Smooth muscle cell (in vitro differentiated cells): ENCODE data around the gene PRR15. TPM values are rescaled to one million over a fixed set of nuclear protein-coding genes. Genes with fewer than 3 reads are reported as not detected.

Experiments
- DNase-seq: peaks from one replicate; lab custom pipeline; 2025; ENCODE audit not compliant: unreplicated experiment; lab: John Stamatoyannopoulos, UW
- H2AFZ ChIP-seq: fragments of 200-600 bp; sonication (generic); 2 replicates; pipeline ENCODE4 v1.6.0; 2016; ENCODE audit warnings: antibody characterized with exemption, low read depth, mild to moderate bottlenecking
- H3F3A ChIP-seq: fragments of 200-600 bp; sonication (generic); 2 replicates; pipeline ENCODE4 v1.6.0; 2017; ENCODE audit warnings: antibody characterized with exemption, low read depth
- H3K27ac ChIP-seq: fragments of 200-600 bp; sonication (generic); 2 replicates; pipeline ENCODE4 v1.5.1; 2016; ENCODE audit warnings: low read depth, mild to moderate bottlenecking
- H3K27me3 ChIP-seq: fragments of 200-600 bp; sonication (generic); 2 replicates; pipeline ENCODE4 v1.6.1; 2016; ENCODE audit warnings: low read depth, mild to moderate bottlenecking
- H3K36me3 ChIP-seq: fragments of 200-600 bp; sonication (generic); 2 replicates; pipeline ENCODE4 v1.5.1; 2016; ENCODE audit warnings: low read depth
- H3K4me1 ChIP-seq: fragments of 200-600 bp; sonication (generic); 2 replicates; pipeline ENCODE4 v1.5.1; 2016; ENCODE audit warnings: low read depth
- H3K4me2 ChIP-seq: fragments of 200-600 bp; sonication (generic); 2 replicates; pipeline ENCODE4 v1.6.0; 2016; ENCODE audit warnings: mild to moderate bottlenecking
- H3K4me3 ChIP-seq: fragments of 200-600 bp; sonication (generic); 2 replicates; pipeline ENCODE4 v1.5.1; 2016; ENCODE audit warnings: mild to moderate bottlenecking
- H3K79me2 ChIP-seq: fragments of 200-600 bp; sonication (generic); 2 replicates; pipeline ENCODE4 v1.6.0; 2016; ENCODE audit warnings: low read depth, mild to moderate bottlenecking
- H3K9ac ChIP-seq: fragments of 200-600 bp; sonication (generic); 2 replicates; pipeline ENCODE4 v1.6.0; 2016; ENCODE audit warnings: low read depth
- H3K9me3 ChIP-seq: fragments of 200-600 bp; sonication (generic); replicated peaks from 2 replicates; pipeline ENCODE4 v1.5.1; 2016; ENCODE audit warnings: low read depth
- H4K20me1 ChIP-seq: fragments of 200-600 bp; sonication (generic); 2 replicates; pipeline ENCODE4 v1.6.0; 2016; ENCODE audit warnings: low read depth
- WGBS: methylation state at CpG from one replicate; pipeline ENCODE4 v1.1.7; 2016; ENCODE audit warnings: low lambda C conversion rate; 5-methylcytosine and 5-hydroxymethylcytosine counted together
- polyA plus RNA-seq: library from polyadenylated mRNA; unstranded; fragments of >200 nt; fragmentation: Nextera tagmentation; extraction: Ambion mirVana; gene quantifications from 2 replicates; pipeline ENCODE4 v1.2.1, GENCODE V29; 2016
- total RNA-seq: library from RNA; depleted of rRNA; stranded (reverse); fragments of >200 nt; gene quantifications from 2 replicates; pipeline ENCODE4 v1.2.3, GENCODE V29; 2014
- TF ChIP-seq, protein P1 (sequence below): fragments of 200-600 bp; sonication (generic); IDR thresholded peaks from 2 replicates; pipeline ENCODE4 v1.5.1; 2017; ENCODE audit warnings: borderline replicate concordance, mild to moderate bottlenecking, antibody characterized with exemption; ENCODE audit not compliant: insufficient read depth, poor library complexity, severe bottlenecking

The PRR15 gene
- total and polyA plus RNA-seq, 2 experiments from 2014 or later: 0.96 to 3.8 TPM

DNA sequence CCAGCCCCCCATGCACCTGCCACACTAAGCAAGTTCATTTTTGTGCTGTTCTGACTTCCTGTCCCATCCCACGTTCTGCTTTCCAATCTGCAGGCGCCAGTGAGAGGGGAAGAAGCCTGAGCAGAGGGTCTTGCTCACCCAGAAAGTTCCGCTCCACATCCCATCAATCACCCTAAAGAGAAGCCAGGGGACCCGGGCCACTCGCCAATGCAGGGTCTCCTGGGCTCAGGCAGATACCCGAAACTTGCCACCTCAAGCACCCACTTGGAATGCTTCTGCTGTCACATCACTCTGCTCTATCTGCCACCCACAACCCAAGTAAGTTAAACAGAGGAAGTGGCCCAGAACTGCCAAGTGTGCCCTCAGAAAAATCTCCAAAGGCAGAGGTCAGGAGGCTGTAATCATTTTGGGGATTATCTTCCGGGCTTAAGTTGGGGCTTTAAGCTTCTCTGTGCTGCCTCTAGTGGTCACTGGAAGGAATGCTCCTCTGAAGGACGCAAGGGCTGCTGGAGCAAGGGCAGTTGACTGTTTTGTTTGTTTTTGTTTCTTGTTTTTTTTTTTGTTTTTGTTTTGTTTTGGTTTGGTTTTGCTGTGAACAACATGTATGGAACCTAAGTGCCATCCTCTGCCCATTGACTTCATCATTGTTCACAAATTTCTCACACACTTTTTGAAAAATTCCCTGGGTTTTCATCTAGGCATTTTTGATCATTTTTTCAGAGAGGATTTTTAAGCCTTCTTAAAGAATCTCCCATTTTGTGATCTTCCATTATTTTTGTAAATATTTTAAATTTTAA, 25.5 kb downstream of the PRR15 start:
- Histone ChIP-seq H3K9me3 (no peaks in the 10 kb centered on the region), H3K79me2 (no peaks in the 10 kb centered on the region), H3K4me3 (no peak overlapping the region), H2AFZ (no peak overlapping the region), H3K27me3 (no peaks in the 10 kb centered on the region), H3K27ac (no peak overlapping the region), H3K4me2 (no peak overlapping the region), H3F3A (no peaks in the 10 kb centered on the region), H3K36me3 (no peaks in the 10 kb centered on the region), H3K4me1 (no peaks in the 10 kb centered on the region), H3K9ac (no peak overlapping the region), H4K20me1 (no peaks in the 10 kb centered on the region)
- TF ChIP-seq, protein P1, sequence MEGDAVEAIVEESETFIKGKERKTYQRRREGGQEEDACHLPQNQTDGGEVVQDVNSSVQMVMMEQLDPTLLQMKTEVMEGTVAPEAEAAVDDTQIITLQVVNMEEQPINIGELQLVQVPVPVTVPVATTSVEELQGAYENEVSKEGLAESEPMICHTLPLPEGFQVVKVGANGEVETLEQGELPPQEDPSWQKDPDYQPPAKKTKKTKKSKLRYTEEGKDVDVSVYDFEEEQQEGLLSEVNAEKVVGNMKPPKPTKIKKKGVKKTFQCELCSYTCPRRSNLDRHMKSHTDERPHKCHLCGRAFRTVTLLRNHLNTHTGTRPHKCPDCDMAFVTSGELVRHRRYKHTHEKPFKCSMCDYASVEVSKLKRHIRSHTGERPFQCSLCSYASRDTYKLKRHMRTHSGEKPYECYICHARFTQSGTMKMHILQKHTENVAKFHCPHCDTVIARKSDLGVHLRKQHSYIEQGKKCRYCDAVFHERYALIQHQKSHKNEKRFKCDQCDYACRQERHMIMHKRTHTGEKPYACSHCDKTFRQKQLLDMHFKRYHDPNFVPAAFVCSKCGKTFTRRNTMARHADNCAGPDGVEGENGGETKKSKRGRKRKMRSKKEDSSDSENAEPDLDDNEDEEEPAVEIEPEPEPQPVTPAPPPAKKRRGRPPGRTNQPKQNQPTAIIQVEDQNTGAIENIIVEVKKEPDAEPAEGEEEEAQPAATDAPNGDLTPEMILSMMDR: peak; percentile 73
- DNase-seq: no peak
- WGBS: 77% methylated on average over 8 of the region's 8 CpGs

DNA sequence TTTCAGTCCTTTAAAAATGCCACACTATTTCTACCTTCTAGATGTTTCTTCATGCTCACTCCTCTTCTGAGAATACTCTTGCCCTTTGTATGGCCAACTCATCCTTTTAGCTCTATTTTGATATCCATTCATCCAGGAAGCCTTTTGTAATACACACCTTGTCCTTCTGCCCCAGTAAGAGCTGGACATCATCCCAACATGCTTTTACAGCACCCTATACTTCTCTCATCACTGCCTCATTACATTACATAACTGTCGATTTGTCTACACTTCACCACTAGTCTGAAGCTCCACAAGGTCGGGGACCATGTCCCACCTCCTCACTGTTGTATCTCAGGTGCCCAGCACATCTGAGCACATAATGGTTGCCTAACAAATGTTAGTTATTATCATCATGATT, 29.2 kb downstream of the PRR15 start:
- no peak overlapping the region for H3K4me3 ChIP-seq
- H3K27ac ChIP-seq: no peak overlapping the region
- WGBS: 88% methylated on average over 2 of the region's 2 CpGs
- H3K36me3 ChIP-seq: no peaks in the 10 kb centered on the region
- H3K79me2 ChIP-seq: no peaks in the 10 kb centered on the region
- H3K4me2 ChIP-seq: no peak overlapping the region
- no peaks in the 10 kb centered on the region for H3F3A ChIP-seq
- H3K9ac ChIP-seq: no peak overlapping the region
- no peaks in the 10 kb centered on the region for H3K27me3 ChIP-seq
- TF ChIP-seq, protein P1: no peak
- DNase-seq: no peak
- H3K9me3 ChIP-seq: no peaks in the 10 kb centered on the region
- no peak overlapping the region for H2AFZ ChIP-seq
- no peaks in the 10 kb centered on the region for H3K4me1 ChIP-seq
- no peaks in the 10 kb centered on the region for H4K20me1 ChIP-seq

DNA sequence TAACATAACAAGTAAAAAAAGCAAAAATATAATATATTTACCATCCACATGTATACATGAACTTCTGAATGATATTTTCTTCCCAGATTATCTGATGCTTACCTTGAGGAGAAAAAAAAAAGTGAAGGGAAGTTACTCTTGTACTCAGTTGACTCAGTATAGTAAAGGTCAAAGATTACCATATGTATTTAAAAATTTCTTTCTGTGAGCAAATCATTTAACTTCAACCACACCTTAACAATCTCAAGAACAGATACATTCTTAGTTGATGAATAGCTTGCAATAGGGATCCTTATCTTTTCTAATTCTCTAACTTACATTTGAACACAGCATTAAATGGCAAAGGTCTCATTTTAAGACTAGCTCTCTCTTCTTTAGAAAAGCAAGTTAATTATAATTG, 29.8 kb downstream of the PRR15 start:
- Histone ChIP-seq H3F3A (no peaks in the 10 kb centered on the region), H3K9me3 (no peaks in the 10 kb centered on the region), H4K20me1 (no peaks in the 10 kb centered on the region), H3K4me2 (no peak overlapping the region), H3K27me3 (no peaks in the 10 kb centered on the region), H3K36me3 (no peaks in the 10 kb centered on the region), H2AFZ (no peak overlapping the region), H3K4me3 (no peak overlapping the region), H3K27ac (no peak overlapping the region), H3K4me1 (no peaks in the 10 kb centered on the region), H3K79me2 (no peaks in the 10 kb centered on the region), H3K9ac (no peak overlapping the region)
- TF ChIP-seq, protein P1: no peak
- no peak for DNase-seq
